HG03378 (cell line): ENCODE measurements around the gene CST11.
"Not testable (repeated sequence)": the region's sequence is repeated elsewhere in the genome, so short reads cannot be mapped to it uniquely, and the experiment has no call there.

ENCODE experiments used
- ATAC-seq: cut with Tn5 transposase; IDR thresholded peaks from one replicate; pipeline ENCODE4 v1.9.1; 2021; ENCODE audit warnings: mild to moderate bottlenecking, moderate library complexity; ENCODE audit not compliant: unreplicated experiment

CST11 gene

GRCh38 chr20:23452776-23453175 is at the start of gene CST11:
Gene CST11, minus strand, starts transcription at chr20:23452876. Its CDS starts 65 bp downstream, at chr20:23452811.
- ATAC-seq, result no peak

GRCh38 chr20:23501926-23502325 is 49.2 kb upstream of the CST11 start:
- ATAC-seq, result no peak

- ATAC-seq, result no peak
These were observed 44.9 kb upstream of the CST11 start for GRCh38 chr20:23497536-23497935.

GRCh38 chr20:23493172-23493772 is 40.6 kb upstream of the CST11 start:
- no peak for ATAC-seq

GRCh38 chr20:23492292-23492691 is 39.6 kb upstream of the CST11 start:
- ATAC-seq, result no peak

GRCh38 chr20:23490817-23491216 is 38.1 kb upstream of the CST11 start, which contains the start of gene CST8:
Gene CST8, plus strand, starts transcription at chr20:23491117. Its CDS starts 551 bp downstream, at chr20:23491668.
- ATAC-seq, result no peak

GRCh38 chr20:23488996-23489395 is 36.3 kb upstream of the CST11 start:
- no peak for ATAC-seq

GRCh38 chr20:23488470-23488869 is 35.8 kb upstream of the CST11 start:
- no peak for ATAC-seq

- no peak for ATAC-seq
These were observed 31.4 kb upstream of the CST11 start for GRCh38 chr20:23484081-23484480.

- no peak for ATAC-seq
These were observed 29.5 kb upstream of the CST11 start for GRCh38 chr20:23482138-23482537.

GRCh38 chr20:23479043-23479442 is 26.4 kb upstream of the CST11 start:
- no peak for ATAC-seq

GRCh38 chr20:23477223-23477622 is 24.5 kb upstream of the CST11 start:
- ATAC-seq, result no peak

GRCh38 chr20:23476015-23476754 is 23.5 kb upstream of the CST11 start:
- ATAC-seq, result no peak

GRCh38 chr20:23475395-23475794 is 22.7 kb upstream of the CST11 start:
- ATAC-seq, result no peak

GRCh38 chr20:23473293-23473692 is 20.6 kb upstream of the CST11 start:
- not testable (repeated sequence) for ATAC-seq

GRCh38 chr20:23472306-23472705 is 19.6 kb upstream of the CST11 start:
- ATAC-seq, result not testable (repeated sequence)

- not testable (repeated sequence) for ATAC-seq
These were observed 14.3 kb upstream of the CST11 start for GRCh38 chr20:23466961-23467360.

GRCh38 chr20:23461180-23461579 is 8.5 kb upstream of the CST11 start:
- ATAC-seq, result no peak

GRCh38 chr20:23459461-23460150 is 6.9 kb upstream of the CST11 start:
- ATAC-seq, result no peak

- ATAC-seq, result no peak
These were observed 4.2 kb upstream of the CST11 start for GRCh38 chr20:23456873-23457272.

GRCh38 chr20:23456409-23456808 is 3.7 kb upstream of the CST11 start:
- no peak for ATAC-seq

GRCh38 chr20:23455639-23456038 is 3.0 kb upstream of the CST11 start:
- ATAC-seq, result no peak
